Uterus (tissue), 2 donors: ENCODE measurements around the gene FNDC11.

ENCODE experiments used
- POLR2A ChIP-seq, 2 donors: fragments of 450-650 bp; IDR thresholded peaks; one replicate each; pipeline ENCODE4 v1.6.1; 2016; ENCODE audit warnings: antibody characterized with exemption in 2 of 2, mild to moderate bottlenecking in 1 of 2, moderate library complexity in 1 of 2
- TF ChIP-seq, protein P1 (sequence below), 4 experiments: fragments of 200-600 bp in 2 of 4; fragments of 450-650 bp in 2 of 4; sonication (generic) in 2 of 4; IDR thresholded peaks; one replicate each; pipeline ENCODE4 v1.5.1; 2016 to 2019; ENCODE audit warnings: antibody characterized with exemption in 4 of 4, mild to moderate bottlenecking in 2 of 4, moderate library complexity in 1 of 4

DNA sequence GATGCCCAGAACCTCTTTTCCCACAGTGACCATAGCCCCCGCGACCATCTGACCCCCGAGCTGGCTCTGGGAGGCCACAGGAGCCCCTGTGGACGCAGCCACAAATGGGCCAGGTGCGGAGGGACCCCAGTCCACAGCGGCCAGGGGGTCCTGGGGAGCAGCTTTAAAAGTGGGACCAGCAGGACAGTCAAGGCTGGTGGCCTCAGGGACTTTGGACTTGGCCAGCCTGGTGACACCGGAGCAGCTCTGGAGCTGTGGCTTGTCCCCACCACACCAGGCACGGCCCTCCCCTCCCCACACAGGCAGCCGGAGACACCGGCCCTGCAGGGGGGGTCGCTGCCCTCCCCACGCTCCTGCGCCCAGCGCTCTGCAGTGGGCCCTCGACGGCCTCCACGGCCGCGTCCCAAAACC lies 3.5 kb downstream of the FNDC11 start:
- TF ChIP-seq, protein P1, sequence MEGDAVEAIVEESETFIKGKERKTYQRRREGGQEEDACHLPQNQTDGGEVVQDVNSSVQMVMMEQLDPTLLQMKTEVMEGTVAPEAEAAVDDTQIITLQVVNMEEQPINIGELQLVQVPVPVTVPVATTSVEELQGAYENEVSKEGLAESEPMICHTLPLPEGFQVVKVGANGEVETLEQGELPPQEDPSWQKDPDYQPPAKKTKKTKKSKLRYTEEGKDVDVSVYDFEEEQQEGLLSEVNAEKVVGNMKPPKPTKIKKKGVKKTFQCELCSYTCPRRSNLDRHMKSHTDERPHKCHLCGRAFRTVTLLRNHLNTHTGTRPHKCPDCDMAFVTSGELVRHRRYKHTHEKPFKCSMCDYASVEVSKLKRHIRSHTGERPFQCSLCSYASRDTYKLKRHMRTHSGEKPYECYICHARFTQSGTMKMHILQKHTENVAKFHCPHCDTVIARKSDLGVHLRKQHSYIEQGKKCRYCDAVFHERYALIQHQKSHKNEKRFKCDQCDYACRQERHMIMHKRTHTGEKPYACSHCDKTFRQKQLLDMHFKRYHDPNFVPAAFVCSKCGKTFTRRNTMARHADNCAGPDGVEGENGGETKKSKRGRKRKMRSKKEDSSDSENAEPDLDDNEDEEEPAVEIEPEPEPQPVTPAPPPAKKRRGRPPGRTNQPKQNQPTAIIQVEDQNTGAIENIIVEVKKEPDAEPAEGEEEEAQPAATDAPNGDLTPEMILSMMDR (IDR thresholded peaks at IDR 0.05): no peak
- TF ChIP-seq POLR2A (IDR thresholded peaks at IDR 0.05): no peak
